MM.1S (cell line): ENCODE results near the gene PIEZO2.

Experiments
- CTCF ChIP-seq: fragments of 300-600 bp; sonication (generic); IDR thresholded peaks from 2 replicates; pipeline ENCODE4 v1.5.1; 2016; ENCODE audit warnings: antibody characterized with exemption, low read length, mixed read lengths
- EZH2 ChIP-seq: fragments of 300-600 bp; sonication (generic); optimal IDR thresholded peaks from 2 replicates; pipeline ENCODE3; 2017; ENCODE audit warnings: low read depth, mild to moderate bottlenecking, antibody characterized with exemption, low read length, mixed read lengths

GRCh38 chr18:10732990-10733389 lies 416.4 kb downstream of the PIEZO2 start:
- TF ChIP-seq CTCF (no peak), EZH2 (no peak)
